ENCODE results near the gene SLC5A10. TPM values are rescaled to one million over a fixed set of nuclear protein-coding genes. Genes with fewer than 3 reads are reported as not detected.
"Not testable (repeated sequence)": the region's sequence is repeated elsewhere in the genome, so short reads cannot be mapped to it uniquely, and the experiment has no call there.

The SLC5A10 gene
- total and polyA plus RNA-seq, 5 donors from 2014 or later, result 0.05 to 0.23 (median 0.16) TPM; not detected in 1

DNA sequence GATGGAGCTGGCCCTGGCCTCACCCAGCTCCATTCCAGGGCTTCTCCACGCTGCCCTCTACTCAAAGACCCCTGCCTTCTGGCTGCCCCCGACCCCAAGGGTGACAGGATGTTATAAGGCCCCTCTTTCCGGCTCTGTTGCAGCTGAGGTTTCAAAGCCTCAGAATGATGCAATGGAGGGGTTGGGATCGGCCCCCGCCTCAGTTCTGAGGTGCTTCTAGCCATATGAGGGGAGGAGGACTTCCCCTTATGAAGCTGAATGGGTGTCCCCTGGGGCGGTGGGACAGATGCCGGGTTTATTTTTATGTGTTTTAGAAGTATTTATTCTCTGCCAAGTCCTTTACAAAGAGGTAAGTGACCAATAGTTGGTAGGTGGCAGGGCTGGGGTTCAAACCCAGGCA lies 96.9 kb downstream of the SLC5A10 start:
- DNase-seq; H3K36me3 Mint-ChIP-seq; H3K4me3 Mint-ChIP-seq; H3K27me3 ChIP-seq (ENCODE audit: control insufficient read depth, insufficient read depth, low read length); H3K4me1 Mint-ChIP-seq; H3K27ac ChIP-seq (ENCODE audit: insufficient read depth, low read length, poor library complexity, severe bottlenecking); H3K27me3 Mint-ChIP-seq; H3K9me3 Mint-ChIP-seq; H3K9me3 ChIP-seq (ENCODE audit: control insufficient read depth in 2 of 2, low read length in 2 of 2); H3K4me1 ChIP-seq (ENCODE audit: control insufficient read depth, insufficient read depth, low read length, poor library complexity, severe bottlenecking); H3K36me3 ChIP-seq (ENCODE audit: control insufficient read depth, insufficient read depth, low read length); ATAC-seq (ENCODE audit: low read depth in 2 of 2); H3K27ac Mint-ChIP-seq; H3K4me3 ChIP-seq (ENCODE audit: low read depth, low read length): not testable (repeated sequence)

DNA sequence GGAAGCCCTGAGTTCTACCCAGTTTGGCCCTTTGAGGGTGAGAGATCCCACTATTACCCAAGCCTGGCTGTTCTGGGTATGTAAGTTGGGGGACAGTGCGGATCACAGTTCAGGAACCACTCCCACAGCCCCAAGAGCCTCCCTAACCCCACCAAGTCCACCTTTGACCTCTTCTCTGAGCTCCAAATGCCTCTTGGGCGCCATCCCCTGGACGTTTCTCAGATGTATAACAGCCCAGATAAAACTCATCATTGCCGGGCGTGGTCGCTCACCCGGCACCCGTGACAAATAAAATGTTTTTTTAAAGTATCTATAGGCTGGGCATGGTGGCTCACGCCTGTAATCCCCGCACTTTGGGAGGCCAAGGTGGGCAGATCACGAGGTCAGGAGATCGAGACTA lies 103.5 kb downstream of the SLC5A10 start:
- peak; percentile 85 to 88 for ATAC-seq (ENCODE audit: low read depth in 2 of 2)
- not testable (repeated sequence) for H3K4me1 Mint-ChIP-seq

GRCh38 chr17:19062009-19062717 lies 110.2 kb downstream of the SLC5A10 start:
- H3K27ac Mint-ChIP-seq, H3K4me3 Mint-ChIP-seq, H3K9me3 Mint-ChIP-seq: not testable (repeated sequence)

More for the DNA sequence above, 103.5 kb downstream of the SLC5A10 start:
- H3K27me3 ChIP-seq (ENCODE audit: control insufficient read depth, insufficient read depth, low read length); H3K4me3 ChIP-seq (ENCODE audit: low read depth, low read length); H3K36me3 Mint-ChIP-seq; H3K27ac ChIP-seq (ENCODE audit: insufficient read depth, low read length, poor library complexity, severe bottlenecking); H3K36me3 ChIP-seq (ENCODE audit: control insufficient read depth, insufficient read depth, low read length); H3K4me1 ChIP-seq (ENCODE audit: control insufficient read depth, insufficient read depth, low read length, poor library complexity, severe bottlenecking); H3K27me3 Mint-ChIP-seq; H3K27ac Mint-ChIP-seq; DNase-seq; H3K4me3 Mint-ChIP-seq; H3K9me3 Mint-ChIP-seq; H3K9me3 ChIP-seq (ENCODE audit: control insufficient read depth in 2 of 2, low read length in 2 of 2): not testable (repeated sequence)

DNA sequence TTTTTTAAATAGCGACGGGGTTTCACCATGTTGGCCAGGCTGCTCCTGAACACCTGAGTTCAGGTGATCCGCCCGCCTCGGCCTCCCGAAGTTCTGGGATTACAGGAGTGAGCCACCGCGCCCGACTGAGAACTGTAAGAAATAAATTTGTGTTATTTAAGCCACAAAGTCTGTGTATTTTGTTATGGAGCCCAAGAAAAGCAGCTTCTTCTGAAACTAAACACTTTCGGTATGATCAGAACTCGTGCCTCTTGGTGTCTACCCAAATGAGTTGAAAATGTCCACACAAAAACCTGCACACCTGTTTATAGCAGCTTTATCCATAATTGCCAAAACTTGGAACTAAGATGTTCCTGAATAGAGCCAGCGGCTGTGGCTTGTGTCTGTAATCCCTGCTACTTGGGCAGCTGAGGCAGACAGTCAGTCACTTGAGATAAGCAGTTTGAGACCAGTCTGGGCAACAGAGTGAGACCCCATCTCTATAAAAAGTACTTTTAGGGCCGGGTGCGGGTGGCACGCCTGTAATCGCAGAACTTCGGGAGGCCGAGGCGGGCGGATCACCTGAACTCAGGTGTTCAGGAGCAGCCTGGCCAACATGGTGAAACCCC lies 110.9 kb downstream of the SLC5A10 start:
- peak overlapping the region in 2 of 4 donors; percentile 86 to 87 for H3K4me3 Mint-ChIP-seq
- peak; percentile 62 to 65 for ATAC-seq (ENCODE audit: low read depth in 2 of 2)
- H3K27me3 Mint-ChIP-seq; H3K9me3 Mint-ChIP-seq; H3K9me3 ChIP-seq (ENCODE audit: control insufficient read depth in 2 of 2, low read length in 2 of 2); H3K36me3 Mint-ChIP-seq; DNase-seq; H3K36me3 ChIP-seq (ENCODE audit: control insufficient read depth, insufficient read depth, low read length); H3K4me1 Mint-ChIP-seq; H3K27ac ChIP-seq (ENCODE audit: insufficient read depth, low read length, poor library complexity, severe bottlenecking); H3K4me3 ChIP-seq (ENCODE audit: low read depth, low read length); H3K4me1 ChIP-seq (ENCODE audit: control insufficient read depth, insufficient read depth, low read length, poor library complexity, severe bottlenecking); H3K27ac Mint-ChIP-seq; H3K27me3 ChIP-seq (ENCODE audit: control insufficient read depth, insufficient read depth, low read length): not testable (repeated sequence)

More at GRCh38 chr17:19062009-19062717, 110.2 kb downstream of the SLC5A10 start:
- ATAC-seq (ENCODE audit: low read depth in 2 of 2); H3K4me1 ChIP-seq (ENCODE audit: control insufficient read depth, insufficient read depth, low read length, poor library complexity, severe bottlenecking); H3K27me3 Mint-ChIP-seq; H3K27me3 ChIP-seq (ENCODE audit: control insufficient read depth, insufficient read depth, low read length); H3K36me3 Mint-ChIP-seq; H3K36me3 ChIP-seq (ENCODE audit: control insufficient read depth, insufficient read depth, low read length); H3K4me1 Mint-ChIP-seq; H3K4me3 ChIP-seq (ENCODE audit: low read depth, low read length); H3K27ac ChIP-seq (ENCODE audit: insufficient read depth, low read length, poor library complexity, severe bottlenecking); H3K9me3 ChIP-seq (ENCODE audit: control insufficient read depth in 2 of 2, low read length in 2 of 2): not testable (repeated sequence)
- peak in 2 of 3 donors; percentile 70 to 77 for DNase-seq

- Mint-ChIP-seq H3K27ac (peak overlapping the region; percentile 86 to 97 (median 90)), H3K4me3 (peak overlapping the region; percentile 82 to 88 (median 86))
- H3K4me1 Mint-ChIP-seq; H3K9me3 Mint-ChIP-seq; H3K4me3 ChIP-seq (ENCODE audit: low read depth, low read length); H3K27me3 Mint-ChIP-seq; H3K36me3 Mint-ChIP-seq; H3K27me3 ChIP-seq (ENCODE audit: control insufficient read depth, insufficient read depth, low read length); H3K36me3 ChIP-seq (ENCODE audit: control insufficient read depth, insufficient read depth, low read length); H3K9me3 ChIP-seq (ENCODE audit: control insufficient read depth in 2 of 2, low read length in 2 of 2); H3K4me1 ChIP-seq (ENCODE audit: control insufficient read depth, insufficient read depth, low read length, poor library complexity, severe bottlenecking): not testable (repeated sequence)
- ATAC-seq (ENCODE audit: low read depth in 2 of 2) (peak; percentile 32 to 67), DNase-seq (peak in 2 of 3 donors; percentile 64 to 90)
- H3K27ac ChIP-seq (ENCODE audit: insufficient read depth, low read length, poor library complexity, severe bottlenecking), result peak overlapping the region; percentile 57
Observed at GRCh38 chr17:19063326-19063956, 111.5 kb downstream of the SLC5A10 start.

- H3K9me3 Mint-ChIP-seq; H3K27me3 ChIP-seq (ENCODE audit: control insufficient read depth, insufficient read depth, low read length); H3K27ac Mint-ChIP-seq; ATAC-seq (ENCODE audit: low read depth in 2 of 2); H3K27ac ChIP-seq (ENCODE audit: insufficient read depth, low read length, poor library complexity, severe bottlenecking); H3K4me1 Mint-ChIP-seq; H3K36me3 ChIP-seq (ENCODE audit: control insufficient read depth, insufficient read depth, low read length); H3K4me1 ChIP-seq (ENCODE audit: control insufficient read depth, insufficient read depth, low read length, poor library complexity, severe bottlenecking); H3K4me3 ChIP-seq (ENCODE audit: low read depth, low read length); H3K9me3 ChIP-seq (ENCODE audit: control insufficient read depth in 2 of 2, low read length in 2 of 2); H3K36me3 Mint-ChIP-seq; H3K27me3 Mint-ChIP-seq: not testable (repeated sequence)
- peak in 1 of 3 donors; percentile 0 for DNase-seq
- peak overlapping the region in 1 of 4 donors; percentile 57 for H3K4me3 Mint-ChIP-seq
Observed at GRCh38 chr17:19064378-19064777, 112.4 kb downstream of the SLC5A10 start.

- H3K9me3 Mint-ChIP-seq; H3K27ac ChIP-seq (ENCODE audit: insufficient read depth, low read length, poor library complexity, severe bottlenecking); H3K4me1 Mint-ChIP-seq; H3K36me3 Mint-ChIP-seq; H3K9me3 ChIP-seq (ENCODE audit: control insufficient read depth in 2 of 2, low read length in 2 of 2); DNase-seq; H3K27me3 Mint-ChIP-seq; H3K4me3 ChIP-seq (ENCODE audit: low read depth, low read length); H3K27me3 ChIP-seq (ENCODE audit: control insufficient read depth, insufficient read depth, low read length); H3K36me3 ChIP-seq (ENCODE audit: control insufficient read depth, insufficient read depth, low read length); H3K4me3 Mint-ChIP-seq; H3K27ac Mint-ChIP-seq; H3K4me1 ChIP-seq (ENCODE audit: control insufficient read depth, insufficient read depth, low read length, poor library complexity, severe bottlenecking): not testable (repeated sequence)
- peak; percentile 98 to 99 for ATAC-seq (ENCODE audit: low read depth in 2 of 2)
Observed at GRCh38 chr17:19070318-19071168, 118.6 kb downstream of the SLC5A10 start.

Measured in CD4-positive, CD25-positive, alpha-beta regulatory T cell (primary cell).